Gastroesophageal sphincter (tissue), 4 donors: ENCODE data around the gene ICA1. TPM values are rescaled to one million over a fixed set of nuclear protein-coding genes. Genes with fewer than 3 reads are reported as not detected.

Source experiments
- ATAC-seq: fragments of 150-250 bp; one replicate; pipeline ENCODE4 v1.9.1; 2016; ENCODE audit warnings: mild to moderate bottlenecking, moderate library complexity
- H3K27ac ChIP-seq, 4 donors: fragments of 200-600 bp; sonication (generic) in 3 of 4; 1 replicate in 3 of 4; 2 replicates in 1 of 4; pipeline ENCODE4 v1.5.1; 2016 to 2019
- H3K27me3 ChIP-seq: fragments of 200-600 bp; sonication (generic); one replicate; pipeline ENCODE4 v1.5.1; 2019
- H3K36me3 ChIP-seq, 2 donors: fragments of 200-600 bp; sonication (generic); one replicate each; pipeline ENCODE4 v1.5.1; 2019; ENCODE audit warnings: control low read depth in 1 of 2
- H3K4me1 ChIP-seq, 3 donors: fragments of 200-600 bp; sonication (generic); 1 replicate in 2 of 3; 2 replicates in 1 of 3; pipeline ENCODE4 v1.5.1; 2016 to 2019; ENCODE audit warnings: control low read depth in 2 of 3
- H3K4me3 ChIP-seq, 2 donors: fragments of 200-600 bp; sonication (generic); one replicate each; pipeline ENCODE4 v1.5.1; 2019; ENCODE audit warnings: mild to moderate bottlenecking in 1 of 2, moderate library complexity in 1 of 2
- H3K9me3 ChIP-seq, 3 donors: fragments of 200-600 bp; sonication (generic); one replicate each; pipeline ENCODE4 v1.5.1; 2017 to 2019; ENCODE audit warnings: control low read depth in 2 of 3
- CTCF ChIP-seq, 4 experiments: fragments of 200-600 bp in 2 of 4; fragments of 450-650 bp in 2 of 4; sonication (generic) in 1 of 4; IDR thresholded peaks; one replicate each; pipeline ENCODE4 v1.5.1; 2017 to 2019; ENCODE audit warnings: antibody characterized with exemption in 4 of 4, mild to moderate bottlenecking in 2 of 4, moderate library complexity in 2 of 4
- EP300 ChIP-seq: sonication (generic); formaldehyde crosslinking; IDR thresholded peaks from one replicate; pipeline ENCODE4 v1.6.1; 2017; ENCODE audit warnings: antibody characterized with exemption, mild to moderate bottlenecking
- POLR2A ChIP-seq, 2 donors: fragments of 450-650 bp; IDR thresholded peaks; one replicate each; pipeline ENCODE4 v1.6.1; 2017; ENCODE audit warnings: antibody characterized with exemption in 2 of 2, mild to moderate bottlenecking in 2 of 2, moderate library complexity in 1 of 2
- POLR2AphosphoS5 ChIP-seq: sonication (generic); formaldehyde crosslinking; IDR thresholded peaks from one replicate; pipeline ENCODE4 v1.6.1; 2017; ENCODE audit warnings: antibody characterized with exemption
- WGBS, 2 donors: methylation state at CpG; one replicate each; pipeline ENCODE4 v1.1.5; 2018; ENCODE audit warnings: low coverage in 1 of 2; 5-methylcytosine and 5-hydroxymethylcytosine counted together
- total RNA-seq, 4 donors: library from RNA; depleted of rRNA; stranded (reverse); fragments of >200 nt; gene quantifications; one replicate each; pipeline ENCODE4 v1.1.0, GENCODE V29; 2016

Gene ICA1
- total RNA-seq, 4 donors from 2014 or later: 6.6 to 11.7 (median 8.2) TPM

GRCh38 chr7:8201846-8202441 is 60.0 kb downstream of the ICA1 start:
- WGBS, 2 donors: 70 to 80% methylated on average over 3 of the region's 3 CpGs
- peak; percentile 19 for ATAC-seq
- Histone ChIP-seq H3K27me3 (no peaks in the 10 kb centered on the region), H3K27ac (no peak overlapping the region), H3K4me1 (no peaks in the 10 kb centered on the region), H3K9me3 (no peaks in the 10 kb centered on the region), H3K36me3 (no peaks in the 10 kb centered on the region), H3K4me3 (no peak overlapping the region)
- TF ChIP-seq POLR2AphosphoS5 (no peak), POLR2A (IDR thresholded peaks at IDR 0.05) (no peak), CTCF (IDR thresholded peaks at IDR 0.05) (no peak), EP300 (no peak)

- Histone ChIP-seq H3K27me3 (no peaks in the 10 kb centered on the region), H3K36me3 (no peaks in the 10 kb centered on the region), H3K27ac (no peak overlapping the region), H3K4me1 (no peaks in the 10 kb centered on the region), H3K9me3 (no peaks in the 10 kb centered on the region), H3K4me3 (no peak overlapping the region)
- no peak for ATAC-seq
- TF ChIP-seq POLR2AphosphoS5 (no peak), EP300 (no peak), CTCF (IDR thresholded peaks at IDR 0.05) (no peak), POLR2A (IDR thresholded peaks at IDR 0.05) (no peak)
- WGBS, 2 donors: 69 to 83% methylated on average over 1 of the region's 1 CpG
Measured at GRCh38 chr7:8200717-8201116, 61.2 kb downstream of the ICA1 start.

GRCh38 chr7:8200316-8200715 is 61.7 kb downstream of the ICA1 start:
- H3K4me1 ChIP-seq: no peaks in the 10 kb centered on the region
- TF ChIP-seq POLR2AphosphoS5 (no peak), POLR2A (IDR thresholded peaks at IDR 0.05) (no peak), EP300 (no peak), CTCF (IDR thresholded peaks at IDR 0.05) (no peak)
- no peaks in the 10 kb centered on the region for H3K27me3 ChIP-seq
- no peak for ATAC-seq
- no peak overlapping the region for H3K27ac ChIP-seq
- no peaks in the 10 kb centered on the region for H3K36me3 ChIP-seq
- WGBS, 2 donors: 55 to 79% methylated on average over 3 to 4 of the region's 4 CpGs
- no peaks in the 10 kb centered on the region for H3K9me3 ChIP-seq
- H3K4me3 ChIP-seq: no peak overlapping the region

- Histone ChIP-seq H3K27ac (no peak overlapping the region), H3K36me3 (no peaks in the 10 kb centered on the region), H3K27me3 (no peaks in the 10 kb centered on the region), H3K9me3 (no peaks in the 10 kb centered on the region), H3K4me3 (no peak overlapping the region), H3K4me1 (no peaks in the 10 kb centered on the region)
- TF ChIP-seq EP300 (no peak), POLR2AphosphoS5 (no peak), CTCF (IDR thresholded peaks at IDR 0.05) (no peak), POLR2A (IDR thresholded peaks at IDR 0.05) (no peak)
- WGBS, 2 donors: 84 to 88% methylated on average over 4 to 5 of the region's 5 CpGs
- ATAC-seq: no peak
Measured at GRCh38 chr7:8197994-8198698, 63.8 kb downstream of the ICA1 start.

- Histone ChIP-seq H3K9me3 (no peaks in the 10 kb centered on the region), H3K4me1 (peaks cover 0 to 10% (median 0%) of the 10 kb centered on the region in 3 donors), H3K27me3 (no peaks in the 10 kb centered on the region), H3K27ac (no peak overlapping the region), H3K36me3 (no peaks in the 10 kb centered on the region), H3K4me3 (no peak overlapping the region)
- no peak for TF ChIP-seq CTCF (IDR thresholded peaks at IDR 0.05)
- no peak for TF ChIP-seq EP300
- no peak for TF ChIP-seq POLR2A (IDR thresholded peaks at IDR 0.05)
- TF ChIP-seq POLR2AphosphoS5: no peak
- no peak for ATAC-seq
Measured at GRCh38 chr7:8192897-8193296, 69.1 kb downstream of the ICA1 start.
